Measurements from ENCODE around the gene LRRC74A.

LRRC74A gene

DNA sequence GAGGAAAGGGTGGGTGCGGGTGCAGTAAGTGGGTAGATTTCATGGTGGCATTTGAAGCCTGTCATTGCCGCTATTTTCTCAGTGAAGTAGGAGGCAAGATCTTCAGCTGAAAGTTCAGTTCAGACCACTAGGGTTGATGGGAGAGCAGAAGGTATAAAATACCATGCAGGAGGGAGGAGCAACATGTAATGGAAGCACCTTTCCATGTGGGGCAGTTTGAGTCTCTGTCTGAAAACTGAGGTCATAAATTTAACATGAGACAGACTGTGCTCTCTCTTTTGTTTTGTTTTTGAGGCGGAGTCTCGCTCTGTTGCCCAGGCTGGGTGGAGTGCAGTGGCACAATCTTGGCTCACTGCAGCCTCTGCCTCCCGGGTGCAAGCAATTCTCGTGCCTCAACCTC is 22.7 kb downstream of the LRRC74A start:
- no peak for DNase-seq (ENCODE audit: low read depth)

DNA sequence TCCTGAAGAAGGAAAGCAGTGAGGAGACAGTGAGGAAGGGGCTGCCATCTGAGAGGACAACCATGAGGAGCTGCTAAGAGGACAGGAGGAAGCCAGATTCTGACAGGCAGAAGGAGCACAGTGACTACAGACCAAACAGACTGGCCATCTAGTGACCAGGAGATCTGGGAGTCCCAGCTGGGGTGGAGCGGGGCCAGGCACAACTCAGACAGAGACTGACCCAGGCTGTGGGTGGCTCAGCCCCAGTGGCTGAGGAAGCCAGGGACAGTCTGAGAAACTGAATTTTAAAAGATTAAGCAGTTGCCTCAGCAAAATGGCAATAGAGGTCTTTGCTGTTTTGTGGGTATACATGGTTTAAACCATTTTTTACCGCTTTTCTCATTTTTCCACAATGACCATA is 28.9 kb downstream of the LRRC74A start:
- no peak for DNase-seq (ENCODE audit: low read depth)

- no peak for DNase-seq (ENCODE audit: low read depth)
Measured at GRCh38 chr14:76856769-76857168, 30.6 kb downstream of the LRRC74A start.

DNA sequence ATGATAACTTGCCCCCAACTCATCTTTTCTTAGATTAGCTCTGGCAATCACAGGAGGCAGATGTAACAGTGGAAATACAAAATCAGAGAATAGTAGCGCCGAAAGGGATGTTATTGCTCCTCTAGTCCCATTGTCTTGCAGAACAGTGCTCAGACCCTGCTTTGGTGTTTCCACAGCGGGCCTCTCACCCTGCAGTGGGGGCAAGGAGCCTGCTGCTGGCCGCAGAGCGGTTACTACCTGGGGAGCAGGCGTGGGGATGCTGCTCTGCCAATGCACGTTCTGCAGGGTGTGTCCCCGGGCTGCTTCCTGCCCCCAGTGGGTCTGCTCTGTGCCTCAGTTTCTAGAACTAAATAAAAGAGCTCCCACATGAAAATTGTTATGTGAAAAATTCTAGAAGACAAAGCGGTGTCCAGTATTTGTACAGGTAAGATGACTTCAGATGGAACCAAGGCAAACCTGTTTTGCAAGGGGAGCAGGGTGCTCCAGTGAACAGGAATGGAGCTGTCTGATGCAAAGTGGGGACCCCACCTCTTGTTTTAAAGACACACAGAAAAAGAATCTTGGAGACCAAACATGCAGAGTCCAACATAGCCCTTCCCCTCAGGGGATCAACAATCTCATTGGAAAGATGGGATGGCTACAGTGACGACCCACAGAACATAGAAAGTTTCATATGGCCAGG is 35.5 kb downstream of the LRRC74A start:
- no peak for DNase-seq (ENCODE audit: low read depth)

- no peak for DNase-seq (ENCODE audit: low read depth)
Measured at GRCh38 chr14:76862546-76863282, 36.5 kb downstream of the LRRC74A start.

GRCh38 chr14:76863724-76864407 is 37.7 kb downstream of the LRRC74A start:
- DNase-seq (ENCODE audit: low read depth) = no peak

DNA sequence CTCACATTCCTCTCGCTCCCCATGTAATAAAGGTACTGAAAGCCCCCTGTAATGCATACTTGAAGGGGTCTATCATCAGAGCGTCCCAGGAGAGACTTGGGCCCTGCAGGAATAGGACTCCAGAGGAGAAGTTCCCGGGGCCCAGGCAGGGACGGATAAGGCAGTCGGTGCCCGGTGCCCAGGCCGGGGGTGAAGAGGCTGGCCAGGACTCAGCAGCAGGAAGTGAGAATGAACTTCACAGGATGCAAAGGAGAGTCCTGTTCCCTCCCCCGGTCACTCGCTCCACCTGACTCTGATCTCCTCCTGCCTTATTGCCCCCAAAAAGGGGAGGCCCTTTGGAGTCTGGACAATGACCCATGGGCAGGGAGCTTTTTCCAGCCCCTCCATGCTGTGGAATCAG is 40.2 kb downstream of the LRRC74A start:
- DNase-seq (ENCODE audit: low read depth) = no peak

GRCh38 chr14:76867516-76868453 is 41.6 kb downstream of the LRRC74A start:
- DNase-seq (ENCODE audit: low read depth) = peak; percentile 15

DNA sequence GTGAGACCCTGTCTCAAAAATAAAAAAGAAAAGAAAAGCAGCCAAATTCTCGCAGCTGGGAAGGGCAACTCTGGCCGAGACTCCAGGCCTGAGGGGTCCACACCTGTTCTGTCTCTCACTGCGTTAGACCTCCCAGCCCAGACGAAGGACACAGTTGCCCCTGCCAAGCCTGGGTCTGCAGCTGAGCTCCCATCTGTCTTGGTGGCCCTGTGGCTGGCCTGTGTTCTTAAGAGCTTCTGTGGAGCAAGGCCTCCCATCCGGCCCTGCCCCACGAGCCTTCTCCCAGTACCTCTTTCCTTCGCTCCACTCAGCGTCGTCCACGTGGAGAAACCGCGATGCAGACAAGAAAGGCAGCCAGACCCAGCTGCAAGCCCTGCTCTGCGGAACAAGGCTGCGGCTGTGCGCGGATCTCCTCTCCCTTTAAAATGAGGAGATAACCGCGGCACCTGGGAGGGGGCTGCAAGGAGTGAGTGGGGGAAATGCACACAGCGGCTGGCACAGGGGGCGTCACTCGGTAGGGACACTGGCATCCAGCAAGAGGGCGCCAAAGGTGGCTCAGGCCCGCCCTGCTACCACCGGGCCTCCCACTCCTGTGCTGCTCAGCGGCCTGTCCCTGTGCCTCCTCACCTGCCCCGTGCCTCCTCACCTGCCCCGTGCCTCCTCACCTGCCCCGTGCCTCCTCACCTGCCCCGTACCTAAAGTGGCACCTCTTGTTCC is 42.4 kb downstream of the LRRC74A start:
- DNase-seq (ENCODE audit: low read depth) = no peak

DNA sequence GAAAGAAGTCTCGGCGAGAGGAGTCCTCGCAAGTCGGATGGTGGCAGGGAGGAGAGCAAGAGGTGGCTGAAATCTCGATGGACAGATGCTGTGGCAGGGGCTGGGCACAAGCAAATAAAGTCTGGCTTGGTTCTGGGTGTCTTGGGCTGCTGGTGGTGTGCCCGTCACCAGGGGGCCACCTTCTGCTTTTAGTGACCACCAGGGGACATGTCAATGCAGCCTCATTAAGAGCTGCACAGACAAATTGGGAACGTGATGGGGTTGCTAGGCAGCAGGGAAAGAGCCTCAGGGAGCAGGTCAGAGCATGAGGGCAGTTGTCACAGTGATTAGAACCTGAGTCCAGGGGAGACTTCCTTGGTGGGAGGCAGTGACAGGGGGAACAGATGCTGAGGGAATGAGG is 44.0 kb downstream of the LRRC74A start:
- DNase-seq (ENCODE audit: low read depth) = no peak

DNA sequence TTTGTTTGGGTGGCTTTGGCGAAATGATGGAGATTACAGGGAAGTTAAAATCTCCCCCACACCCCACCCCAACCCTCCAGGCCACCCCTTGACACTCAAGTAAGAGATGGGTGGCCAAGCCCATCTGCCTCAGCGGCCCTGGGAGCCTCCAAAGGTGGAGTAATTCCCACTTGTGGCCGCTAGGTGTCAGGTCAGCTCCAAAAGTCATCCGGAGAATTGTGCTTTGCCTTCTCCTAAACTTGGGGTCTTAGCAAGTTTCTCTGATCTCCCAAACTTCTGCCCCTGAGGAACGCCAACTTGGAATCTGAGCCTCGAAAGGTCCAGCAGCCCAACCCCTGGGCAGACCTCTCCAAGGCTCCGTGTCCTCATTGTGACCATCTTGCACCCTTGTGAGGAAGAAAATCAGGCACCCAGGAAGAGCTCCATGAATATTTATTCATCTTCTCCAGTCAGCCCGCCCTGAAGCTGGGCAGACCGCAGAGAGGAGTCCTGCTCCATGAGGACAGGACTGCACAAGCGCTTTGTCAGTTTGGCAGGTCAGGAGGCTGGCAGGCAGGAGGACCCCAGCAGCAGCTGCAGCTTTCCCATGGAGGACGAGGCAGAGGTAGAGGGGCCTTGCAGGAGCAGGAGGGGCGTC is 46.7 kb downstream of the LRRC74A start:
- peak; percentile 44 for DNase-seq (ENCODE audit: low read depth)

- no peak for DNase-seq (ENCODE audit: low read depth)
Measured at GRCh38 chr14:76874734-76875133, 48.5 kb downstream of the LRRC74A start.

- DNase-seq (ENCODE audit: low read depth) = peak; percentile 15
Measured at GRCh38 chr14:76876076-76876475, 49.9 kb downstream of the LRRC74A start.

GRCh38 chr14:76877871-76878270 is 51.7 kb downstream of the LRRC74A start:
- DNase-seq (ENCODE audit: low read depth) = no peak

DNA sequence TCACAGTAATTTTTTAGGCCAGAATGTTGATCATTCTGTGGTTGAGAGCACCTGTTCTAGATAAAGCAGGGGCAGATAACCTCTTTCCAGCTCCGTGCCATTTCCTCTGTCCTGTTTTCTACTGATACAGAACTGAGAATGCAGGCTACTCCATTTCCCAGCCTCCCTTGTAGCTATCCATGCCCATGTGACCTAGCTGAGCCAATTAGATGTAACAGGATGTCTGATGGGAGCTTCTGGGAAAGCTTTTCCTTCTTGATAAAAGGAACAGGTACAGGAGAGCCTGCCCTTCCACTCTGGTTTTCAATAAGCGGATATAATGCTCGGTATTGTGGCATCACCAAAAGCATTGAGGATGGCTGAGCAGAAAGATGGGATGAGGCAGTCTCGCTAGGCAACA is 54.2 kb downstream of the LRRC74A start:
- DNase-seq (ENCODE audit: low read depth) = no peak

- no peak for DNase-seq (ENCODE audit: low read depth)
Measured at GRCh38 chr14:76881348-76881747, 55.1 kb downstream of the LRRC74A start.

DNA sequence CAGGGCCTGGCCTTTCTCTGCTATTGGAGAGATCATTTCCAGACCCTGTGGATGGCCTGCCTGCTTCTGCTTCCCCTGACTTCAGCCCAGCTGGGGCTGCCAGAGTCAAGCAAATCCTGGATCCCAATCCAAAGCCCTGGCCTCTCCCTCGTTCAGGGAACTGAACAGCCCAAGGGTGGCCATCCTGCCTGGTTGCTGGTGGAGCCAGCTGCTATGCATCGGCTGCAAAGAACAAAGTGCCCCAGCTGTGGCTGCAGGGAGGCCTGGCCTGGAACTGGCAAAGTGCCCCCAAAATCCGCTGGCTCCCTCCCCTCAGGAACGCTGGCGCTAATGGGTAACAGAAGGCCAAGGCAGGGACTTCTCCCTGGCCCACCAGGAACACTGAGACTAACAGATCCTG is 56.4 kb downstream of the LRRC74A start:
- no peak for DNase-seq (ENCODE audit: low read depth)

DNA sequence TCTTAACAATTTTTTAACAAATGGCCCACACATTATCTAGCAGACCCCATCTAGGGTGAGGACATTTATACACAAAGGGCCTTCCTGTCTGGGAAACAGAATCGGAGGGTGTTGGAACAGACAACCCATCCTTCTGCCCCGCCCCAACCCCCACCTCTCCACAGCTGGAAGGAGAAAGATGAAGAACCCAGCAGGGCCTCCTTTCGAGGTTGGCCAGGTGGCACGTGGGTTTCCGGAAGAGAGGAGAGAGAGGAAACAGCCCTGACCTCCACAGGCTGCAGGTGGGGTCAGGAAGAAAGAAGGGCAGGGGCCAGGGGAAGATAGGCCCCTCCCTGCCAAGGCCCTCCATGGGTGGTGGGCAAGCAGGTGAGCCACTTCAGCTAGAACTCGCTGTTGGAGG is 57.2 kb downstream of the LRRC74A start:
- DNase-seq (ENCODE audit: low read depth) = no peak

GRCh38 chr14:76884394-76884793 is 58.2 kb downstream of the LRRC74A start:
- DNase-seq (ENCODE audit: low read depth) = no peak

DNA sequence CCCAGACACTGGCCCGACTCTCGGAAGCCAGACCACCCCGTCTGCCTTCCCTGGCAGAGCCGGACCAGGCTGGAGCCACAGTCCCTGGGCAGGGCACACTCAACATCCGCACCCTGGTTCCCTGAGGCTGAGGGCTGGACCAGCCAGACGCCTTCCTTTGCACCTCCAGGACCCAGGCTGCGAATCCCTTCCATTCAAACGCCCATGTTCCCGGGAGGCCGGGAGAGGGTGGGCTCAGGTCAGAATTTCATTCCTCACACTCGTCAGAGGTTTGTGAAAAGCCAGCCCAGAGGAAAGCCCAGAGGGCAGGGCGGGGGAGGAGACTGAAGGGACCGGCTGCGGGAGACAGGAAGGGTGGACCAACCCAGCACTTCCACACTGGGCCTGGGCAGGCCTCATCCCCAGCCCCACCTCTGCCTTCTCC is 58.7 kb downstream of the LRRC74A start:
- DNase-seq (ENCODE audit: low read depth) = no peak

- DNase-seq (ENCODE audit: low read depth) = no peak
Measured at GRCh38 chr14:76887191-76887590, 61.0 kb downstream of the LRRC74A start.
